Stomach (tissue), 9 donors: ENCODE measurements around the gene SAMD3. TPM values are rescaled to one million over a fixed set of nuclear protein-coding genes. Genes with fewer than 3 reads are reported as not detected.

ENCODE experiments used
- DNase-seq, 2 donors: peaks; one replicate each; pipeline versions ENCODE4 v3.0.0 to v3.0.0-alpha.2; 2013 to 2019
- H3K27ac ChIP-seq, 5 donors: fragments of 200-600 bp in 4 of 5; sonication (generic) in 4 of 5; one replicate each; pipeline ENCODE4 v1.5.1; 2013 to 2019; ENCODE audit warnings: mild to moderate bottlenecking in 1 of 5, moderate library complexity in 1 of 5
- H3K27me3 ChIP-seq, 3 donors: fragments of 200-600 bp; sonication (generic); one replicate each; pipeline ENCODE4 v1.5.1; 2017 to 2019; ENCODE audit warnings: mixed run types in 1 of 3
- H3K36me3 ChIP-seq, 4 donors: fragments of 200-600 bp; sonication (generic); 1 replicate in 3 of 4; 2 replicates in 1 of 4; pipeline ENCODE4 v1.5.1; 2016 to 2019
- H3K4me1 ChIP-seq, 4 donors: fragments of 200-600 bp; sonication (generic); one replicate each; pipeline ENCODE4 v1.5.1; 2016 to 2019
- H3K4me3 ChIP-seq, 4 donors: fragments of 200-600 bp; sonication (generic) in 3 of 4; one replicate each; pipeline ENCODE4 v1.5.1; 2016 to 2019; ENCODE audit warnings: mild to moderate bottlenecking in 1 of 4
- H3K9me3 ChIP-seq, 4 donors: fragments of 200-600 bp; sonication (generic); one replicate each; pipeline ENCODE4 v1.5.1; 2016 to 2019
- CTCF ChIP-seq, 7 experiments: fragments of 450-650 bp in 4 of 7; fragments of 200-600 bp in 3 of 7; sonication (generic) in 3 of 7; IDR thresholded peaks; one replicate each; pipeline ENCODE4 v1.5.1; 2016 to 2019; ENCODE audit warnings: antibody characterized with exemption in 7 of 7, control low read depth in 2 of 7, mild to moderate bottlenecking in 1 of 7
- EP300 ChIP-seq: sonication (generic); formaldehyde crosslinking; IDR thresholded peaks from one replicate; pipeline ENCODE4 v1.6.1; 2017; ENCODE audit warnings: antibody characterized with exemption
- POLR2A ChIP-seq, 4 donors: fragments of 450-650 bp; IDR thresholded peaks; one replicate each; pipeline ENCODE4 v1.6.1; 2016; ENCODE audit warnings: antibody characterized with exemption in 4 of 4, control low read depth in 2 of 4, mild to moderate bottlenecking in 1 of 4, moderate library complexity in 1 of 4
- POLR2AphosphoS5 ChIP-seq, 3 donors: sonication (generic); formaldehyde crosslinking; IDR thresholded peaks; one replicate each; pipeline ENCODE4 v1.6.1; 2016; ENCODE audit warnings: antibody characterized with exemption in 3 of 3
- WGBS, 5 donors: extraction: QIAGEN DNeasy Blood & Tissue Kit in 3 of 5; methylation state at CpG; one replicate each; pipeline versions ENCODE4 v1.1.5 to v1.1.7; 2013 to 2018; 5-methylcytosine and 5-hydroxymethylcytosine counted together
- intact Hi-C: fragments of 100-400 bp; cut with DNase I; formaldehyde crosslinking; loops from one replicate; pipeline ENCODE4 v1.15.1; 2023; ENCODE audit warnings: low total_unique reads
- polyA plus RNA-seq, 3 donors: library from polyadenylated mRNA; stranded (reverse); fragments of 200-250 nt; gene quantifications; one replicate each; pipeline ENCODE4 v1.2.3, GENCODE V29; 2013
- total RNA-seq, 5 donors: library from RNA; depleted of rRNA; stranded (reverse); fragments of >200 nt; gene quantifications; one replicate each; pipeline versions ENCODE4 v1.1.0 to v1.2.3, GENCODE V29; 2014 to 2016
- donor health status: healthy with polysubstance abuse.
- donor health status: Bipolar disorder and iron deficiency.
- donor health status: healthy.

The SAMD3 gene
- total and polyA plus RNA-seq, 8 donors, result 0.15 to 4.2 (median 1.3) TPM; not detected in 2

DNA sequence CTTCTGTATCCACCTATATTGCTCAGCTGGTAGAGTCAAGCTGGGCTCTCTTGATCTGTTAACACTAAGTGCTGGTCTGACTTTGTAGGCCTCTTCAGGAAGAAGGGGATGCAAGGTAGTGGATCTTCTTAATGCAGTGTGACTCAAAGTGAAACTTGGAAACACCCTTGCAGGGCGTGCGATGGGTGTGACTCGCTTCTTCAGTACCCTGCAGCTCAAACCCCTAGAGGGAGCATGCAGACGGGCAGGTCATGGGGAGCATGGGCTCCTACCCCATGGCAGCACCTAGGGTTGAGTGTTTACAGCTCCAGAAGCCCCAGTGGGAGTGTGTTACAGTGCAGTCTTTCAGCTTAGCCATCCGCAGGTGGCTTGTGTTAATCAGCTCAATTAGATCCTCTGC is 757 bp upstream of the SAMD3 start:
- no peak overlapping the region for H3K27ac ChIP-seq
- no peaks in the 10 kb centered on the region for H3K27me3 ChIP-seq
- no peaks in the 10 kb centered on the region for H3K9me3 ChIP-seq
- no peak for TF ChIP-seq POLR2AphosphoS5 (IDR thresholded peaks at IDR 0.05)
- TF ChIP-seq CTCF (IDR thresholded peaks at IDR 0.05), result no peak
- no peaks in the 10 kb centered on the region for H3K4me1 ChIP-seq
- WGBS, 5 donors, result 71 to 81% (median 77%) methylated on average over 4 to 5 of the region's 5 CpGs
- intact Hi-C loops, result no loop called here
- H3K4me3 ChIP-seq, result no peak overlapping the region
- H3K36me3 ChIP-seq, result no peaks in the 10 kb centered on the region
- peak in 1 of 2 donors; percentile 41 for DNase-seq

DNA sequence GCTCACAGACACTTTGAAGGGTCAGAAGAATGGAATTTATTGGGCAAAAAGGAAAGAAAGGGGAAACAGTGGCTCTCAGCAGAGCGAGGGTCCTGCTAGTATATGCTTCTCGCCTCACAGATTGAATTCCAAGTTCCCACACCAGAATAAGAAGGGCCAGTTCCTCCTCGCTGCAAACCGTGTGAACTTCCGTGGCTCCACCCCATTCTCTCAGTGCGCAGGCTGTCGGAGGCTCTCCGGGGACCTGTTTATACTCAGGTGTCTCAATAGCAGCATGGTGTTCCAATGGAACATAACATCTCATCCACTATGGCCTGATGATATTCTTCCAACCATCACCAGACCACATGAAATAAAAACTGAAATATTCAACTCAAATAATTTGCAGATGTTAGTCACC is 4.6 kb downstream of the SAMD3 start:
- no peak for DNase-seq
- intact Hi-C loops, result no loop called here
- Histone ChIP-seq H3K4me3 (no peak overlapping the region), H3K36me3 (no peaks in the 10 kb centered on the region), H3K27ac (no peak overlapping the region), H3K4me1 (no peaks in the 10 kb centered on the region), H3K9me3 (no peaks in the 10 kb centered on the region), H3K27me3 (no peaks in the 10 kb centered on the region)
- TF ChIP-seq POLR2A (IDR thresholded peaks at IDR 0.05), result no peak
- TF ChIP-seq POLR2AphosphoS5 (IDR thresholded peaks at IDR 0.05), result no peak
- TF ChIP-seq EP300, result no peak
- TF ChIP-seq CTCF (IDR thresholded peaks at IDR 0.05), result no peak
- 75 to 87% (median 80%) methylated on average over 8 of the region's 8 CpGs for WGBS, 5 donors

DNA sequence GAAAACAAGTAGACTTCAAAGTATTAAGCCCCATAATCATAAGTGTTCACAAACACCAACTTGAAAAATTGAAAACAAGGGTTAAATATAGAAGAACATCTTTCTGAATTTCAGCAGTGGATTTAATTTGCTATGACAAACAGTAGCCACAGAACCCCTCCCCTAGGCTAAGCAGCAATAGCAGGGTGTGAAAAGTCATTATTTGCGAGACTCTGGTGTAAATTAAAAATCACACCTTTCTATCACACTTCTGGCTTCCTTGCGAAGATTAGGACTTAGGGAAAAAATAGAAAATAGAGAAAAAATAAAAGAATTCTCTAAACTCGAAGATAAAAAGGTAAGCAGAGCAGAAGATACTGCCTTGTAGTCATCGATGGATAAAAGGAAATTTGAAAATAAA is 6.1 kb downstream of the SAMD3 start:
- H3K36me3 ChIP-seq, result no peaks in the 10 kb centered on the region
- no peaks in the 10 kb centered on the region for H3K27me3 ChIP-seq
- intact Hi-C loops, result no loop called here
- 50 to 67% (median 55%) methylated on average over 4 of the region's 4 CpGs for WGBS, 5 donors
- DNase-seq, result no peak
- H3K27ac ChIP-seq, result no peak overlapping the region
- no peak overlapping the region for H3K4me3 ChIP-seq
- no peaks in the 10 kb centered on the region for H3K4me1 ChIP-seq
- no peaks in the 10 kb centered on the region for H3K9me3 ChIP-seq
- TF ChIP-seq POLR2AphosphoS5 (IDR thresholded peaks at IDR 0.05), result no peak
- no peak for TF ChIP-seq EP300
- TF ChIP-seq POLR2A (IDR thresholded peaks at IDR 0.05), result no peak
- no peak for TF ChIP-seq CTCF (IDR thresholded peaks at IDR 0.05)

DNA sequence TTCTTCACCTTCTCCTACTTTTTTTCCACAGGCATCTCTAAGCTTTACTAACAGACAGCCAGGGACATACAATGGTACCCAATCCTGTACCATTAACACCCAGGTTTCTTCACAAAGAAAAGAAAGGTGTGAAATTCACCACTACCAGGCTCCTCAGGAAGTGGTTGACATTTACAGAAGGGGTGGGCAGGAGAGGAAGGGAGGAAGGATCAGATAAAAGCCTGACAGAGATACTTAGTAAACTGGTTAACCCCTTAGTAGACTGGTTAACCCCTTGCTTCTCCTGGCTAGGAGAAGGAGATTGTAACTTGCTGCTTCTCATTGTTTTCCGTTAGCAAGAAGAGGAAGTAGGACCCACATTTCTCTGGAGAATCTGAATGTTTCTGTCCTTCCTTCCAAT is 7.2 kb downstream of the SAMD3 start:
- peak in 1 of 2 donors; percentile 41 for DNase-seq
- H3K27ac ChIP-seq, result no peak overlapping the region
- TF ChIP-seq POLR2A (IDR thresholded peaks at IDR 0.05), result no peak
- no peak for TF ChIP-seq CTCF (IDR thresholded peaks at IDR 0.05)
- no peak for TF ChIP-seq EP300
- TF ChIP-seq POLR2AphosphoS5 (IDR thresholded peaks at IDR 0.05), result no peak
- no peaks in the 10 kb centered on the region for H3K36me3 ChIP-seq
- no peak overlapping the region for H3K4me3 ChIP-seq
- intact Hi-C loops, result no loop called here
- no peaks in the 10 kb centered on the region for H3K27me3 ChIP-seq
- no peaks in the 10 kb centered on the region for H3K4me1 ChIP-seq
- WGBS, 5 donors, result 36 to 56% (median 39%) methylated on average over 1 of the region's 1 CpG
- H3K9me3 ChIP-seq, result no peaks in the 10 kb centered on the region
